Inflammatory macrophage treated with lipopolysaccharide for 1 hour (primary cell): ENCODE measurements around the gene SPAG16.

ENCODE experiments used
- DNase-seq, 2 donors: peaks; one replicate each; pipeline ENCODE4 v3.0.0-alpha.2; 2020 to 2022

Gene SPAG16

GRCh38 chr2:213411582-213412289, 127.5 kb downstream of the SPAG16 start:
- no peak for DNase-seq

GRCh38 chr2:213415093-213415492, 130.8 kb downstream of the SPAG16 start:
- DNase-seq = no peak

DNA sequence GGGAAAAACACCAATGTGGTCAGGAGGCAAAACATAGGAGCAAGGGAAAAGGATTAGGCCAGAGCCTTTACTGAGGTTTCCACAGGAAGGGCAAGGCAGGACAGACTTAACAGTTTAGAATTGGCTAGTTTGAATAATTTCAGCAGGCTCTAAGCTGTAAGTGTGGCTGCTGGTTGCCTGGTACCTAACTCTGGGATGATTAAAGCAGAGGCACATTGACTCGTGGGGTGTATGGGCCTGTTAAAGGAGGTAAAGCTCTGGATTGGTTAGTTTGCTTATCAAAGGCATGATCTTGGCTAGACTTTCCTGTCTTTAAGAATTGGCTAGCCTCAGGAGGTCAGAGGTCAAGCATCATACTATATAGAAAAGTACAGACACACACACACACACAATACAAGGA, 132.6 kb downstream of the SPAG16 start:
- no peak for DNase-seq

- DNase-seq = no peak
These were observed 135.7 kb downstream of the SPAG16 start for GRCh38 chr2:213419980-213420379.

GRCh38 chr2:213420828-213421385, 136.6 kb downstream of the SPAG16 start:
- DNase-seq = no peak

DNA sequence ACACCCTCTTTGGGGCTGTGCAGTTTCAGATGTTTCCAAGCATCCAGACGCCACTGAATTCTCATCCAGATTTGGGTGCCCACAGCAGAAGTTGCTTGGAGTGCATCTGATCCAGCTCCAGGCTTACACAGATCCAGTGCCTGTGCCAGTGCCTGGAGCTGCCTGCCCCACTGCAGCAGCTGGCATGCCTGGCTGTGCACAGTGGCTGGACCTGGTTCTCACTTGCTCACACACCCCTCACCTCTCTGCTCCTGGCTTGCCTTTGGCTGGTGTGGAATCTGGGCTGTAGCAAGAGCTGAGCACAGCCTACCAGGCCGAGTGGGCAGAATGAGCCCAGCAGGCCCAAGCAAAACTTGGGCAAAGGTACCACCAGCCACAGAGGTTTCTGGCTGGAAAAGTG, 137.9 kb downstream of the SPAG16 start:
- DNase-seq = no peak

DNA sequence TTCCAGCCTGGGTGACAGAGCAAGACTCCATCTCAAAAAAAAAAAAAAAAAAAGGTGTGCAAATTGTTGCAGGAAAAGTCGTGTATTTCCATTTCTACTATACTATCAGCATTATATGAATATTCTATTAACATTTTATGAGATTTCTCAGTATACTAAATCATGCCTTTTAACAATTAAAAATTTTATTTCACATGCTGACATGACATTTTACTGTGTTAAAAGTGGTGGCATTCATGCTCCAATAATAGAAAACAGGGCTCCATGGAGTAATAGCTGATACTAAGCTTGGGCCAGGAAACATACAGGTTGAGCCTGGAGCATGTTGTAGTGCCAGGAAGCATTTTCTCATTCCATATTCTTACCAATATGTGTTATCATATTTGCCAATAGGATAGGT, 141.4 kb downstream of the SPAG16 start:
- no peak for DNase-seq

- no peak for DNase-seq
These were observed 145.3 kb downstream of the SPAG16 start for GRCh38 chr2:213429516-213429915.

DNA sequence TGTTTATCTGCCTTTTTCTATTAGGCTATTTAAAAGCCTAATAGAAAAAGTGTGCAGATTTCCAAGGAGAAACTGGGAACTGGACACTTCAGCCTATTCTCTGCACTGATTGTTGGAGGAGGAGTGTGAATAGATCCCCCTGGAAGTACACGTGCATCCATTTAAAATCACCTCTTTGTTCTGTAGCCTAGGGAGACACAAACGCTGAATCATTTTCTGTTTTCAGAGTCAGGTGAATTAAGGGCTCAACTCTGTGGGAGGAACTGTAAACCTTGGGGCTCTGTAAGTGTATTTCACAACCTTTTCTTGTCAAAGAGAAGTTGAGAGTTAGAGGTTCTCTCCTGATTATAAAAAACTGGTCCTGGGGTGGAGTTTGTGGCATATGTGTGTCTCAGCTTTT, 159.7 kb downstream of the SPAG16 start:
- no peak for DNase-seq

DNA sequence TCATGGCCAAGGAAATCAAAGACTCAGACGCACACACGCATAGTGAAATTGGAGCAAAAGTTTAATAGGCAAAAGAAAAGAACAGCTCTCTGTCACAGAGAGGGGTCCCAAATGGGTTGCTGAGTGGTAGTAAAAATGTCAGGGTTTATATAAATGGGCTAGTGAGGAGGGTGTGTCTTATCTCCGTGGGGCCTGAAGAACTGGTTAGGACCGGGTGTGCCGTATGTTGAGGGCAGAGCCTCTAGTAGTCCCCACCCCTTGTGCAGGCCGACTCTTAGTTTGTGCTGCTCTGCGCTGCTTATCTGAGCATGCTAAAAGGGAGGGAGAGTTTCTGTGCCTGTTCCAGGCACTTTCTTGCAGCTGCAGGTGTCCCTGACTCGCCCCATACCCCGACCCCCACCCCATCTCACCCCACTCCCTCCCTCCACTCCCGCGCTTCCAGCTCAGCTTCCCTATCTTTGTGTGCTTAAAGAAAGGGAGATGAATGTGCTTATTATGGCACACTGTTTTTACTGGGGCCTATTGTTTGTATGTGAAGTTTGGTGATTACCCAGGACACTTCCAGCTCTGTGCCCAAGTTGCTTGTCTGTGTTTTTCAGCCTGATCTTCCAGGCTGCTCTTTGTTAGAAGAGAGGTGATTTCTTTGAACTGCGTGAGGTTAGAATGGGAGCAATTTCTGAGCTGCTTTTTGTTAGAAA, 167.4 kb downstream of the SPAG16 start:
- no peak for DNase-seq

GRCh38 chr2:213455316-213456008, 171.2 kb downstream of the SPAG16 start:
- DNase-seq = no peak

DNA sequence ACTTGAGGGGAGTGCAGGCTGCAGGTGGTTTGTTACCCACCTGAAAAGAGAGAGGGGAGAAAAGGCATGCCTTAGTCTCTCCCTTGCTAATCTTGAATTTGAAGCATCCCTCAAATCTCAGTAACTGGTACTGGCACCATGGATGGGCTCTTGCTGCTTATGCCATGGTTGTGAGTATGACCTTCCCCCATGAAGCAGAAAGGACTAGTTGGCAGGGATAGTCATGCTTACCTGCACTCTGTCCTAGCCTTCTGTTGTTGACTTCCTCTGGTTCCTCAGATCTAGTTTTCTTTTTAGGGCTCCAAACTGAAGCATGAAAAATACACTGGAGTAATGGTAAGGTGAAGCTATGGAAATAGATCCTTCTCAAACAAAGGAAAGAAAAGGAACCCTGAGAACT, 191.2 kb downstream of the SPAG16 start:
- DNase-seq = no peak

GRCh38 chr2:213476641-213477040, 192.4 kb downstream of the SPAG16 start:
- no peak for DNase-seq

- DNase-seq = no peak
These were observed 205.8 kb downstream of the SPAG16 start for GRCh38 chr2:213490087-213490486.

GRCh38 chr2:213491376-213491775, 207.1 kb downstream of the SPAG16 start:
- DNase-seq = no peak

- no peak for DNase-seq
These were observed 212.0 kb downstream of the SPAG16 start for GRCh38 chr2:213496226-213496625.

- DNase-seq = no peak
These were observed 216.6 kb downstream of the SPAG16 start for GRCh38 chr2:213500881-213501280.

DNA sequence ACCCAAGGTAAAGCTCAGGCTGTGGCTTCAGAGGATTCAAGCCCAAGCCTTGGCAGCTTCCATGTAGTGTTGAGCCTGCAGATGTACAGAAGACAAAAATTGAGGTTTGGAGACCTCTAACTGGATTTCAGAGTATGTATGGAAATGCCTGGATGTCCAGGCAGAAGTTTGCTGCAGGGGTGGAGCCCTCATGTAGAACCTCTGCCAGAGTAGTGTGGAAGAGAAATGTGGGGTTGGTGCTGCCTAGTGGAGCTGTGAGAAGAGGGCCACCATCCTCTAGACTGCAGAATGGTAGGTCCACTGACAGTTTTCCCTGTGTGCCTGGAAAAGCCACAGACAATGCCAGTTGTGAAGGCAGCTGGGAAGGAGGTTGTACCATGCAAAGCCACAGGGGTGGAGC, 239.9 kb downstream of the SPAG16 start:
- no peak for DNase-seq

GRCh38 chr2:213537579-213537978, 253.3 kb downstream of the SPAG16 start:
- no peak for DNase-seq

DNA sequence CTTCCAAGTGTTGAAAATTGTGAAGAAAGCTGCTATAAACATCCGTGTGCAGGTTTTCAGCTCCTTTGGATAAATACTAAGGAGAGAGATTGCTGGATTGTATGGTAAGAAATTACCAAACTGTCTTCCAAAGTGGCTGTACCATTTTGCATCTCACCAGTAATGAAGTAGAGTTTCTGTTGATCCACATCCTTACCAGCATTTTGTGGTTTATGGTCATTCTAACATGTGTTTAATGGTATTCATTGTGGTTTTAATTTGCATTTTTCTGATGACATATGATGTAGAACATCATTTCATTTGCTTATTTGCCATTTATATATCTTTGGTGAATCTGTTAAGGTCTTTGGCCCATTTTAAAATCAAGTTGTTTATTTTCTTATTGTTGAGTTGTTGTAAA, 260.7 kb downstream of the SPAG16 start:
- no peak for DNase-seq

- DNase-seq = peak; percentile 16 to 31
These were observed 261.2 kb downstream of the SPAG16 start for GRCh38 chr2:213545481-213545880.

DNA sequence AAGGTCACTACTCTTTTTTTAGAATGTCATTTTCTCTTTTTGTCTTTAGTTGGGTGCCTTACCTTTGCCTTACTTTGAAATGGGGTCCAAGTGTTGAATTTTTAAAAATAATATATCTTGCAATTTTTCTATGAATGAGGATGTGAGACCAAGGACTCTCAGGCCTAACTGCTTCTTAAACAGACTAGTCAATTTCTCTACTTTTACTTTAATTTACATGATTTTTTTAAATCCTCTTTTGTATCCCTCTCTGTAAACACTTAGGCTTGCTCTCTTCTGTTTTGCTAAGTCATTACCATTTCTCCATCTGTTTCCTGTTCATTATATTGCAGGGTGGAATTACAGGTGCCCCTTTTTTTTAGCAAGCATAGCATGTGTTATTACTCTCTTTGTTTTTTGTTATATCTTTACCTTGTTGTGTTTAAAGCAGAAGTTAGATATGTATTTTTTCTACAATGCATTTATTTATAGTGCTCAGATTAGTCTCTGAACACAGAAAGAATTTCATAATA, 261.8 kb downstream of the SPAG16 start:
- no peak for DNase-seq

- DNase-seq = no peak
These were observed 267.3 kb downstream of the SPAG16 start for GRCh38 chr2:213551526-213551925.

- no peak for DNase-seq
These were observed 274.8 kb downstream of the SPAG16 start for GRCh38 chr2:213559053-213559452.
